Caco-2 (cell line): ENCODE results near the gene PFKFB3. TPM values are rescaled to one million over a fixed set of nuclear protein-coding genes. Genes with fewer than 3 reads are reported as not detected.
"Not testable (repeated sequence)": the region's sequence is repeated elsewhere in the genome, so short reads cannot be mapped to it uniquely, and the experiment has no call there.

ENCODE experiments used
- BruUV-seq: library from RNA; stranded (reverse); fragments of 400-500 nt; replicated peaks from 2 replicates; lab custom pipeline; 2021; lab: Mats Ljungman, UMichigan
- CTCF ChIA-PET: fragments of 300-600 bp; sonication (Branson Sonifier 250); formaldehyde crosslinking; loops from one replicate; lab custom pipeline; 2022; ENCODE audit warnings: antibody characterized with exemption; lab: Charles Lee
- POLR2A ChIA-PET: fragments of 300-600 bp; sonication (Branson Sonifier 250); formaldehyde crosslinking; loops from one replicate; lab custom pipeline; 2022; ENCODE audit warnings: antibody characterized with exemption; lab: Charles Lee
- DNase-seq, 2 experiments: peaks; one replicate each; pipeline versions ENCODE4 v3.0.0 to v3.0.0-alpha.2; 2020 to 2022
- H3K27me3 ChIP-seq: replicated peaks from 2 replicates; pipeline ENCODE4 v1.6.0; 2011; ENCODE audit warnings: low read length; ENCODE audit not compliant: control insufficient read depth, insufficient read depth
- H3K36me3 ChIP-seq: 2 replicates; pipeline ENCODE4 v1.5.1; 2011; ENCODE audit warnings: low read length; ENCODE audit not compliant: control insufficient read depth, insufficient read depth
- H3K4me1 ChIP-seq: fragments of 250-450 bp; sonication (Bioruptor Pico); 2 replicates; pipeline ENCODE4 v1.5.1; 2020; ENCODE audit warnings: mild to moderate bottlenecking
- H3K4me3 ChIP-seq: 2 replicates; pipeline ENCODE4 v1.5.1; 2011; ENCODE audit warnings: low read depth, mild to moderate bottlenecking, control low read depth, low read length
- H3K9me3 ChIP-seq: fragments of 250-450 bp; sonication (Bioruptor Pico); 2 replicates; pipeline ENCODE4 v1.5.1; 2020; ENCODE audit warnings: mild to moderate bottlenecking, moderate library complexity
- H3K27ac Mint-ChIP-seq: one replicate; pipeline ENCODE4 v1.8.0; 2022; ENCODE audit warnings: mixed read lengths; ENCODE audit not compliant: unreplicated experiment
- H3K27me3 Mint-ChIP-seq: one replicate; pipeline ENCODE4 v1.8.0; 2022; ENCODE audit warnings: mixed read lengths; ENCODE audit not compliant: insufficient read depth, unreplicated experiment
- H3K36me3 Mint-ChIP-seq: one replicate; pipeline ENCODE4 v1.8.0; 2022; ENCODE audit warnings: mild to moderate bottlenecking, mixed read lengths; ENCODE audit not compliant: insufficient read depth, unreplicated experiment
- H3K4me1 Mint-ChIP-seq: one replicate; pipeline ENCODE4 v1.8.0; 2022; ENCODE audit warnings: low read depth, mixed read lengths; ENCODE audit not compliant: unreplicated experiment
- H3K4me3 Mint-ChIP-seq: one replicate; pipeline ENCODE4 v1.8.0; 2022; ENCODE audit warnings: mild to moderate bottlenecking, moderate library complexity, mixed read lengths; ENCODE audit not compliant: unreplicated experiment
- H3K9me3 Mint-ChIP-seq: one replicate; pipeline ENCODE4 v1.8.0; 2022; ENCODE audit warnings: mixed read lengths; ENCODE audit not compliant: unreplicated experiment
- CTCF ChIP-seq, 2 experiments: fragments of 200-600 bp in 1 of 2; IDR thresholded peaks; 1 replicate in 1 of 2; 2 replicates in 1 of 2; pipeline versions ENCODE4 v1.5.1 to v1.8.0; 2011 to 2022; ENCODE audit warnings: antibody characterized with exemption in 1 of 2, control low read depth in 1 of 2, inconsistent platforms in 1 of 2, low read depth in 1 of 2, low read length in 1 of 2, mild to moderate bottlenecking in 1 of 2, moderate library complexity in 1 of 2; ENCODE audit not compliant: insufficient read depth in 1 of 2, severe bottlenecking in 1 of 2, unreplicated experiment in 1 of 2
- intact Hi-C: fragments of 100-400 bp; cut with micrococcal nuclease; formaldehyde crosslinking; loops from one replicate; pipeline ENCODE4 v1.10.0; 2022; ENCODE audit not compliant: unreplicated experiment
- total RNA-seq: library from RNA; stranded (reverse); gene quantifications from 2 replicates; pipeline ENCODE4 v1.2.3, GENCODE V29; 2022

Gene PFKFB3
- total RNA-seq, 1 experiment from 2014 or later: 33.0 TPM

GRCh38 chr10:6186894-6187256 is 15.9 kb upstream of the PFKFB3 start:
- CTCF ChIA-PET: interaction anchor here (0.6 kb wide), 1 partner anchor 12 kb away, joined by 3 read pairs; no protein-coding TSS in a partner anchor
- no peak for DNase-seq
- Mint-ChIP-seq H3K27me3 (no peaks in the 10 kb centered on the region), H3K27ac (no peak overlapping the region), H3K36me3 (peaks cover 19% of the 10 kb centered on the region), H3K4me1 (no peaks in the 10 kb centered on the region), H3K9me3 (no peaks in the 10 kb centered on the region), H3K4me3 (no peak overlapping the region)
- intact Hi-C loops: no loop called here
- POLR2A ChIA-PET: interaction anchor here (1.0 kb wide), 1 partner anchor 16 kb away, joined by 3 read pairs; no protein-coding TSS in a partner anchor
- H3K27me3 ChIP-seq: no peaks in the 10 kb centered on the region
- H3K4me3 ChIP-seq: no peak overlapping the region
- H3K36me3 ChIP-seq: no peaks in the 10 kb centered on the region
- BruUV-seq: no TSS peak
- no peaks in the 10 kb centered on the region for H3K9me3 ChIP-seq
- H3K4me1 ChIP-seq: no peaks in the 10 kb centered on the region
- TF ChIP-seq CTCF (IDR thresholded peaks at IDR 0.05; ENCODE audit: insufficient read depth in 1 of 2, low read depth in 1 of 2, low read length in 1 of 2, severe bottlenecking in 1 of 2, unreplicated experiment in 1 of 2): no peak

- no peaks in the 10 kb centered on the region for H3K4me1 ChIP-seq
- BruUV-seq: no TSS peak
- DNase-seq: no peak
- H3K27ac Mint-ChIP-seq: no peak overlapping the region
- no peaks in the 10 kb centered on the region for H3K9me3 ChIP-seq
- no peaks in the 10 kb centered on the region for H3K36me3 ChIP-seq
- no peak overlapping the region for H3K4me3 Mint-ChIP-seq
- H3K9me3 Mint-ChIP-seq: no peaks in the 10 kb centered on the region
- H3K4me1 Mint-ChIP-seq: no peaks in the 10 kb centered on the region
- H3K36me3 Mint-ChIP-seq: peaks cover 15% of the 10 kb centered on the region
- no peak overlapping the region for H3K4me3 ChIP-seq
- ChIA-PET POLR2A (interaction anchor here (1.0 kb wide), 1 partner anchor 17 kb away, joined by 3 read pairs; no protein-coding TSS in a partner anchor), CTCF (no interaction called here)
- no peaks in the 10 kb centered on the region for H3K27me3 ChIP-seq
- intact Hi-C loops: no loop called here
- no peak for TF ChIP-seq CTCF (IDR thresholded peaks at IDR 0.05; ENCODE audit: insufficient read depth in 1 of 2, low read depth in 1 of 2, low read length in 1 of 2, severe bottlenecking in 1 of 2, unreplicated experiment in 1 of 2)
- no peaks in the 10 kb centered on the region for H3K27me3 Mint-ChIP-seq
Observed at GRCh38 chr10:6187278-6187677, 15.5 kb upstream of the PFKFB3 start.

GRCh38 chr10:6190033-6190432 is 12.7 kb upstream of the PFKFB3 start:
- H3K9me3 Mint-ChIP-seq, POLR2A ChIA-PET, H3K9me3 ChIP-seq, H3K4me3 ChIP-seq, H3K4me1 ChIP-seq, H3K36me3 Mint-ChIP-seq, H3K27ac Mint-ChIP-seq, H3K27me3 ChIP-seq, CTCF ChIA-PET, H3K27me3 Mint-ChIP-seq, H3K36me3 ChIP-seq, H3K4me3 Mint-ChIP-seq, BruUV-seq, intact Hi-C loops, H3K4me1 Mint-ChIP-seq, DNase-seq: not testable (repeated sequence)

- ChIA-PET POLR2A (no interaction called here), CTCF (no interaction called here)
- H3K4me3 ChIP-seq: no peak overlapping the region
Observed at GRCh38 chr10:6191147-6191546, 11.6 kb upstream of the PFKFB3 start.

More at GRCh38 chr10:6191147-6191546, 11.6 kb upstream of the PFKFB3 start:
- no peaks in the 10 kb centered on the region for H3K4me1 Mint-ChIP-seq
- no peak for DNase-seq
- H3K4me1 ChIP-seq: peaks cover 4% of the 10 kb centered on the region; the same call in 1 of the 2 replicates
- no peak overlapping the region for H3K4me3 Mint-ChIP-seq
- peaks cover 5% of the 10 kb centered on the region for H3K36me3 Mint-ChIP-seq
- no peak for TF ChIP-seq CTCF (IDR thresholded peaks at IDR 0.05; ENCODE audit: insufficient read depth in 1 of 2, low read depth in 1 of 2, low read length in 1 of 2, severe bottlenecking in 1 of 2, unreplicated experiment in 1 of 2)
- H3K9me3 ChIP-seq: no peaks in the 10 kb centered on the region
- no peaks in the 10 kb centered on the region for H3K27me3 Mint-ChIP-seq
- intact Hi-C loops: no loop called here
- no TSS peak for BruUV-seq
- H3K9me3 Mint-ChIP-seq: no peaks in the 10 kb centered on the region
- H3K27ac Mint-ChIP-seq: no peak overlapping the region
- H3K36me3 ChIP-seq: no peaks in the 10 kb centered on the region
- no peaks in the 10 kb centered on the region for H3K27me3 ChIP-seq
